Endothelial cell of umbilical vein (primary cell): ENCODE results near the gene ZNF568.

Experiments used
- CTCF ChIP-seq, 2 donors: IDR thresholded peaks; 1 replicate in 1 of 2; 2 replicates in 1 of 2; pipeline ENCODE4 v1.5.1; 2011; ENCODE audit warnings: low read length in 2 of 2, mild to moderate bottlenecking in 2 of 2, moderate library complexity in 2 of 2, control low read depth in 1 of 2, inconsistent platforms in 1 of 2, low read depth in 1 of 2; ENCODE audit not compliant: insufficient read depth in 1 of 2; ENCODE audit errors: extremely low read depth in 1 of 2
- MAX ChIP-seq: IDR thresholded peaks from 2 replicates; pipeline ENCODE4 v1.6.1; 2011; ENCODE audit not compliant: insufficient read depth, insufficient read length
- MYC ChIP-seq: IDR thresholded peaks from one replicate; pipeline ENCODE4 v1.6.1; 2011; ENCODE audit warnings: mild to moderate bottlenecking, low read depth, low read length

- TF ChIP-seq CTCF (IDR thresholded peaks at IDR 0.05; ENCODE audit: extremely low read depth in 1 of 2, insufficient read depth in 1 of 2, low read depth in 1 of 2, low read length in 2 of 2) (no peak), MYC (no peak), MAX (no peak)
Measured at GRCh38 chr19:36939153-36939552, 23.0 kb downstream of the ZNF568 start.
